ENCODE data around the gene RFTN1.

The RFTN1 gene

GRCh38 chr3:16377196-16377595 lies 136.3 kb downstream of the RFTN1 start:
- TF ChIP-seq CTCF (IDR thresholded peaks at IDR 0.05; ENCODE audit: low read depth, low read length, poor library complexity, severe bottlenecking), result no peak
- TF ChIP-seq EZH2phosphoT487 (IDR thresholded peaks at IDR 0.05; ENCODE audit: borderline replicate concordance, low read length), result no peak
- Histone ChIP-seq H3K4me2 (ENCODE audit: low read length) (peak overlapping the region; percentile 64), H3K36me3 (ENCODE audit: control insufficient read depth, low read length) (peaks cover 100% of the 10 kb centered on the region), H3K4me3 (ENCODE audit: low read length) (peak overlapping the region; percentile 59), H3F3A (ENCODE audit: control insufficient read depth, insufficient read depth) (peaks cover 88% of the 10 kb centered on the region), H3K79me2 (ENCODE audit: control insufficient read depth, low read length) (peaks cover 100% of the 10 kb centered on the region), H3K27ac (ENCODE audit: low read depth, low read length) (peak overlapping the region; percentile 87), H3K9me3 (ENCODE audit: control insufficient read depth, insufficient read depth, low read length) (no peaks in the 10 kb centered on the region), H3K9me2 (replicated peaks; ENCODE audit: control insufficient read depth, low read length) (no peaks in the 10 kb centered on the region), H4K20me1 (ENCODE audit: control insufficient read depth, insufficient read depth, low read depth, low read length) (peaks cover under 1% of the 10 kb centered on the region; the same call in 1 of the 2 replicates), H3K4me1 (ENCODE audit: control insufficient read depth, low read length) (peaks cover 100% of the 10 kb centered on the region), H3K27me3 (ENCODE audit: control insufficient read depth, low read length) (no peaks in the 10 kb centered on the region)

DNA sequence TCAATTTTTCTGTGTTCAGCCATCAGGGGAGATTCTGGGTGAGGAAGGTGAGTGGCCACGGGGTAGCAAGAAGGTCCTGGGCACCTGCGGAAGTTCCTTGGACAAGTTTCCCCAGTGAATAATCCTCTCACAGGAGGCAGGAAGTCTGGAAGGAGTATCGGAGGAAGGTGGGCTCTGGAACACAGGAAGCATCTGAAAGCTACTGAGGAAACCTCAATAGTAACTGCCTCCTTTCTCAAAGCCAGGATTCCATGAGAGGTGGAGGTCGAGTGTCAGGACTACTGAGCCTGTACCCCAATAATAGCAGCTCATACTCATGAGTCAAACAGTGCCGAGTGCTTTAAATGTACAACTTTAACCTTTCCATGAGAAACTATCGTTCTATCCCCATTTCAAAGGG lies 137.6 kb downstream of the RFTN1 start:
- Histone ChIP-seq H3K79me2 (ENCODE audit: control insufficient read depth, low read length) (peaks cover 100% of the 10 kb centered on the region), H4K20me1 (ENCODE audit: control insufficient read depth, insufficient read depth, low read depth, low read length) (peaks cover 8% of the 10 kb centered on the region; the same call in 1 of the 2 replicates), H3K4me2 (ENCODE audit: low read length) (peak overlapping the region; percentile 64), H3K4me1 (ENCODE audit: control insufficient read depth, low read length) (peaks cover 100% of the 10 kb centered on the region), H3K27ac (ENCODE audit: low read depth, low read length) (peak overlapping the region; percentile 87), H3K36me3 (ENCODE audit: control insufficient read depth, low read length) (peaks cover 100% of the 10 kb centered on the region), H3K27me3 (ENCODE audit: control insufficient read depth, low read length) (no peaks in the 10 kb centered on the region), H3K9me2 (replicated peaks; ENCODE audit: control insufficient read depth, low read length) (no peaks in the 10 kb centered on the region), H3K4me3 (ENCODE audit: low read length) (peak overlapping the region; percentile 59), H3F3A (ENCODE audit: control insufficient read depth, insufficient read depth) (peaks cover 88% of the 10 kb centered on the region), H3K9me3 (ENCODE audit: control insufficient read depth, insufficient read depth, low read length) (no peaks in the 10 kb centered on the region)
- TF ChIP-seq EZH2phosphoT487 (IDR thresholded peaks at IDR 0.05; ENCODE audit: borderline replicate concordance, low read length), result no peak
- TF ChIP-seq CTCF (IDR thresholded peaks at IDR 0.05; ENCODE audit: low read depth, low read length, poor library complexity, severe bottlenecking), result no peak

DNA sequence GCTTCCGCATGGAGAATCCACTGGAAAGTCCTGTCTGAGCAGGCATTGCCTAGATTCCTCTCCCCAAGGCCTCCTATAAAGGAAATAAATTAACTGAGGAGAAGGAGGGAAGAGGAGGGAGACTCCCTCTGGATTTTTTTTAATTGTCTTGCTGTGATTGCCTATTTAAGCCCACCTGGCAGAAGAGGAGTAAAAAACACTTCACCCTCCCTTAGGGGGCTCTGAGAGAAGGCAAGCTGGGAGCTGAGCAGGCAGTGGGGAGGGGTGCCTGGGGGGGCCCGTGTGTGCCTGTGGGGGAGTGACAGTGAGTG lies 138.6 kb downstream of the RFTN1 start:
- peak overlapping the region; percentile 87 for H3K27ac ChIP-seq (ENCODE audit: low read depth, low read length)
- H3K9me3 ChIP-seq (ENCODE audit: control insufficient read depth, insufficient read depth, low read length), result no peaks in the 10 kb centered on the region
- H3K27me3 ChIP-seq (ENCODE audit: control insufficient read depth, low read length), result no peaks in the 10 kb centered on the region
- H3K4me2 ChIP-seq (ENCODE audit: low read length), result peak overlapping the region; percentile 64
- peaks cover 8% of the 10 kb centered on the region; the same call in 1 of the 2 replicates for H4K20me1 ChIP-seq (ENCODE audit: control insufficient read depth, insufficient read depth, low read depth, low read length)
- peak overlapping the region; percentile 59 for H3K4me3 ChIP-seq (ENCODE audit: low read length)
- TF ChIP-seq CTCF (IDR thresholded peaks at IDR 0.05; ENCODE audit: low read depth, low read length, poor library complexity, severe bottlenecking) (no peak), EZH2phosphoT487 (IDR thresholded peaks at IDR 0.05; ENCODE audit: borderline replicate concordance, low read length) (no peak)
- no peaks in the 10 kb centered on the region for H3K9me2 ChIP-seq (replicated peaks; ENCODE audit: control insufficient read depth, low read length)
- peaks cover 78% of the 10 kb centered on the region for H3F3A ChIP-seq (ENCODE audit: control insufficient read depth, insufficient read depth)
- peaks cover 100% of the 10 kb centered on the region for H3K79me2 ChIP-seq (ENCODE audit: control insufficient read depth, low read length)
- H3K36me3 ChIP-seq (ENCODE audit: control insufficient read depth, low read length), result peaks cover 100% of the 10 kb centered on the region
- peaks cover 100% of the 10 kb centered on the region for H3K4me1 ChIP-seq (ENCODE audit: control insufficient read depth, low read length)

All from DOHH2 (cell line).